ENCODE results near the gene SERPINC1.
"Not testable (repeated sequence)": the region's sequence is repeated elsewhere in the genome, so short reads cannot be mapped to it uniquely, and the experiment has no call there.

Gene SERPINC1

GRCh38 chr1:173862146-173862768, 54.9 kb downstream of the SERPINC1 start:
- FAIRE-seq, result not testable (repeated sequence)

GRCh38 chr1:173861731-173862145, 55.4 kb downstream of the SERPINC1 start:
- FAIRE-seq, result no peak

- no peak for FAIRE-seq
Measured at GRCh38 chr1:173860065-173860464, 57.1 kb downstream of the SERPINC1 start.

- FAIRE-seq, result not testable (repeated sequence)
Measured at GRCh38 chr1:173859547-173859946, 57.6 kb downstream of the SERPINC1 start.

GRCh38 chr1:173857363-173857917, 59.7 kb downstream of the SERPINC1 start:
- FAIRE-seq, result no peak

GRCh38 chr1:173856903-173857302, 60.2 kb downstream of the SERPINC1 start:
- FAIRE-seq, result no peak

- no peak for FAIRE-seq
Measured at GRCh38 chr1:173856014-173856413, 61.1 kb downstream of the SERPINC1 start.
